Upper lobe of left lung (tissue), 4 donors: ENCODE measurements around the gene NQO1.

Source experiments
- CTCF ChIP-seq, 6 experiments: fragments of 450-650 bp in 4 of 6; fragments of 200-600 bp in 2 of 6; sonication (generic) in 2 of 6; IDR thresholded peaks; one replicate each; pipeline ENCODE4 v1.5.1; 2016 to 2019; ENCODE audit warnings: antibody characterized with exemption in 6 of 6
- EP300 ChIP-seq, 4 donors: sonication (generic); formaldehyde crosslinking; IDR thresholded peaks; one replicate each; pipeline ENCODE4 v1.5.1; 2017; ENCODE audit warnings: antibody characterized with exemption in 4 of 4, control low read depth in 2 of 4
- POLR2AphosphoS5 ChIP-seq, 2 donors: sonication (generic); formaldehyde crosslinking; IDR thresholded peaks; one replicate each; pipeline ENCODE4 v1.5.1; 2017; ENCODE audit warnings: antibody characterized with exemption in 2 of 2

- TF ChIP-seq CTCF (IDR thresholded peaks at IDR 0.05) (no peak), POLR2AphosphoS5 (IDR thresholded peaks at IDR 0.05) (no peak), EP300 (IDR thresholded peaks at IDR 0.05) (no peak)
These were observed 22.7 kb downstream of the NQO1 start for GRCh38 chr16:69703638-69704037.
